Activated T-helper 1 cell treated with Interleukin-2 at 50 U/mL for 16 hours (primary cell): ENCODE results near the gene RLF.

Experiments
- DNase-seq: peaks from one replicate; pipeline ENCODE4 v3.0.0-alpha.2; 2020; ENCODE audit warnings: low read depth

The RLF gene

DNA sequence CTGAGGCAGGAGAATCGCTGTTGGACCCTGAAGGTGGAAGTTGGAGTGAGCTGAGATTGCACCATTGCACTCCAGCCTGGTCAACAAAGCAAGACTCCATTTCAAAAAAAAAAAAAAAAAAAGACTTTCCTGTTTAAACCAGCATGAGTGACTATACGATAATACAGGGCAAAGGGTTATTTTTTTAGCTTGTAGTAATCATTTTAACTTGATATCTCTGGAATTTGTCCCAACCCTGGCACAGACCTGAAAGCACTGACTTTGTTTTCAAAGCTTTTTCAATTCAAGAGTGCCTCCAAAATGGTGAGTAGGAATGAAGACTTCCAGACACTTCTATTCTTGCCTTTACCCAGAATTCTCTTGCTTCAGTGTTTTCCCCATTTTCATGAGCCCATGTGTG, 82.2 kb downstream of the RLF start:
- DNase-seq: no peak

DNA sequence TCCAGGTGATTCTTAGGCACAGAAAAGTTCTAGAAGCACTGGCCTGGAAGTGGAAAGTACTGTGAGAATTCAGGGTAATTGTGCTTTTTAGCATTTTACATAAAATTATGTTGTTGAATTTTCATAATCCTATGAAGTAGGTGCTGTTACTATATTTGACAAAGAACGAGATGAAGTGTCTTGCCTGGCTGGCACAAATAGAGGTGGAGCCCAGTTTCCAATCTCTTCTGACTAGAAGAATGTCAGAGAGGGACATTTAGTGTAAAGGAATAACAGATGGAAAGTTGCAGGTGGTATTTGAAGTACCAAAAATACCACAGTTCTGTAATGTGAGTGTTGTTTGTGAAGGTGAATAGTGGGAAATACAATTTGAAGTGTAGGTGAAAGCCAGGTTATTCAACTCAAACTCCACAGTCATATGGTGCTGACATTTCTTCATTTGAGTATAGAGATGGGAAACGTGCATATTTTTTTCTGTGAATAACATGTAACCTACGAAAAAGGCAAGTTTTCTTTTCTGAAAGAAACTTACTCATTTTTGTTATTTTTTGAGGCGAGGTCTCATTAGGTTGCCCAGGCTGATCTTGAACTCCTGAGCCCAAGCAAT, 83.1 kb downstream of the RLF start:
- no peak for DNase-seq

DNA sequence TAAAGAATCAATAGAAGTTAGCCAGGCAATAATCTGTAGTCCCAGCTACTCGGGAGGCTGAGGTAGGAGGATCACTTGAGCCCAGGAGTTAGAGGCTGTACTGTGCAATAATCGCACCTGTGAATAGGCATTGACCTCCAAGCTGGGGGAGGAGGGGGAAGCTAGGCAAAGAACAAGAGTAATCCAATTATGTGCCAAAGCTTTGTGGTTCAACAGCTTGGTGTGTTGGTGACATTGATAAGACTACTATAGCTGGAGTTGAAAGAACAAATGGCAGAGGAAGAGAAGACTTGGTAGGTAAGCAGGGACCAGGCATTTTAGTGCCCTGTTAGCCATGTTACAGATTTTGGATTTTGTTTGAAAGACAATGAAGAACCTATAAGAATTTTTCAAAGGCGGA, 84.5 kb downstream of the RLF start:
- no peak for DNase-seq

DNA sequence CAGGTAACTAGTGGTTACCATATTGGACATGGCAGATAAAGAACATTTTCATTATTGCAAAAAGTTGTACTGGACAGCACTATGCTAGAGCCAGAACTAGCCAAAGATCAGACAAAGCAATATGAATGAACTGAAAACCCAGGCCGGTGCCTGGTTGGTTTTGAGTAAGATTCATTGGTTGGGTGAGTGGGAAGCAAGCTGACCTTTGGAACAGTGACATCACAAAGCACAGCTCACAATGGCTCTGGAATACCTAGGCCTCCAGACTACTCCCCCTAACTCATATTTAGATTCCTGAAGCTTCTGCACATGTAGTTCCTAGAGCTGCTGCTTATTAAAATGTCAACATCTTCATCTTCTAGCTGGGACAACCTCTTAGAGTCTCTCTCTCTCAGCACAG, 86.5 kb downstream of the RLF start, which contains the start of gene TMCO2:
TMCO2 (plus strand) TSS at position 283 of the 400 bp plus-strand sequence; CDS start at position 340, 57 bp downstream.
- DNase-seq: no peak

DNA sequence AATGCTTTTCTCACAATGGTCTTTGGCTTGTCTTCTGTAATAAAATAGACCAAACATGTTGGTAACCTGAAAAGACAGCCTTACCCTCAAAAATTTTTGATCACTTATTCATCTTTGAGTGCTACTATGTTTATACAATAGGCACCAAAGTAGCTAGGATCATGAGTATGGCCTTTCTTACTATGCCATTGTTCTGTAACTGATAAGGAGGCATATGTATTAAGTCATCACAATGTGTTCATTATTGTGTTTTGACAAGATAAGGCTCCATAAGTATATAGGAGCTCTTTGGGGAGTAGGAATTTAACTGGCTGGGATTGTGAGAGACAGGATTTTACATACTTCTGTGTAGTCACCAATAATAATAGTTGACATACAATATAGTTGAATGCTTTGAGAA, 87.2 kb downstream of the RLF start:
- no peak for DNase-seq

DNA sequence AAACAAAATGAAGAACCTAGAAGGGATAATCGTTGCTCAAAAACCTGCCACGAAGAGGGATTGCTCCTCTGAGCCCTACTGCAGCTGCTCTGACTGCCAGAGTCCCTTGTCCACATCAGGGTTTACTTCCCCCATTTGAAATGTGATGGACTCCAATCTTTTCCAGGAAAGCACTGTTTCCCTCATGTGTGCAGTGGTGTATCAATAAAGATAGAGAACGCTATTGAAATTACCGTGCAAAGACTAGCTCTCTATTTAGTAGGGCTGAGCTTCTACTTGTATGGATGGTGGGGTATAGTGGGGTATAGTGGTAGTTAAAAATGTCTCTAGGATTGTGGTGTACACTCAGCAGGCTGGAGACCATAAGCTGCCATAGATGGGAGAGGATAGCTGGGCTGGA, 90.3 kb downstream of the RLF start:
- no peak for DNase-seq

DNA sequence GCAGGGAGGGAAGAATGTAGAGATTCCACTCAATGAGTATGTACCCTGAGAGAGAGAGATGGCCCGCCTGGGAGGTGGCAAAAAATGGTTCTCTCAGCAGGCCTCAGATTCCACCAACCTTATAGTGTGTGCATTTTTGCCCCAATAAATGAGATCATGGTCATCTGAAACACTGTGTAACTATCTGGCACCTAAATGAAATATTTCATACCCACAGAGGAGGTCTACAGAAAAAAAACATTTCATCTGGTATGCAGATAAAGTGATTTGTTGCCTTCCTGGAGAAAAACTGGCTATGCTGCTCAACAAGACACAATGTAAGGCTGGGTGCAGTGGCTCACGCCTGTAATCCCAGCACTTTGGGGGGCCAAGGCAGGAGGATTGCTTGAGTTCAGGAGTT, 91.4 kb downstream of the RLF start:
- DNase-seq: no peak

DNA sequence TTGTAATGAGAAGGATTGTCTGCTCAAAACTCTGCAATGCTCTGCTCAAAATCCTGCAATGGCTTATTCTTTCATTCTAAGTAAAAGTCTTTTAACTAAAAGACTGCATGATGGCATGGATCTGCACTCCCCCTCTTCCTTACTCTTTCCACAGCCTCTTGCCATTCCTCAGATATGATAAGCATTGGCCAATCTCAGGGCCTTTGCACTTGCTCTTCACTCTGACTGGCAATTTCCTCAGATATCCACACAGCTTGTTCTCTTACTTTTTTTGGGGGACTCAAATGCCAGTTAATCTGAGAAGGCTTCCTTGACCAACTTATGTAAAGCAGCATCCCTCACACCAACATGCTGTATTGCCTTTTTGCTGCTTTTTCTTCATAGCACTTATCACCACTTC, 94.0 kb downstream of the RLF start:
- DNase-seq: no peak

DNA sequence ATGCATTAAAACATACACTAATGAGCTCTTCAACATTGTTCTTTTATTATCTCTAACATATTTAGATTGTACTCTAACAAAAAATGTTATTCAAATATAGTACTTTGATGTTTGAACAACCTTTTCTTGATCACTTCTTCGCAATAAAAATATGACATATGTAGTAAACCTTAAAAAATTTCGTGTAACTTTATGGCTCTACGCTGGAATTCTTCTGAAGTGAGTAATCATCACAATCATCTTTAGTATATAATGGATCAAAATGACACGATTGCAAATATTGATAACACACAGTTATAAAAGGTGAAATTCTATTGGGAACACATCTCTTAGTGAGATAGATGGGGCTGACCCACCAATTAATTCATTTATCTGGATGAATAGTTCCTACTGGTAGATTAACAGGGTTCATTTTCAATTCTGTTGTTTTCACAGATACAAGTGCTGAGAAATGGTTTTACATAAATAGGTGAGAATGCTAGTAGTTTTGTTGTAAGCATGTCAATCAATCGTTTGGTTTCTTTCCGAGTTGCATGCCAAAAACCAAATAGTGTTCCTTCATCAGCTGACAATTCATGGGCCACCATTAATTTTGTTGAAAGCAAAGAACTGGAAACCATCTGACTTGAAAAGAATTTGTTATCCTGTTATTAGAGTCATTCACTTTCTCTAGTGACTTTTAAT, 95.4 kb downstream of the RLF start:
- DNase-seq: no peak

DNA sequence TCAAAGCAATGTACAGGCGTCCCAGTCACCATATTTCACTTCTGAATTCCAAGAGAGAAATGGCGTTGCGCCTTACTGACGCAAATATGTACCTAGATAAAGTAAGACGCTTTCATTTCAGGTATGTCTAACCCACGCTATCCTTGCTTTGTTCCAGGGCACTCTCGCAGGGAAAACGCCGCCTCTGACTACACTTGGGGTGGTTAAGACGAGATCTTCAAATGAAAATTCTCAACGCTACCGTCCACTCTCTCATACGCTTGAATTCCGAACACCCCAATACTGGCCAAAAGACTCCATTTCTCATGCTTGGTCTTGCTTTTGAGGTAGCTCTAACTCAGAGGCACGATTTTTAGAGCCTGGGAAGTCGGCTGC, 96.1 kb downstream of the RLF start:
- DNase-seq: no peak

DNA sequence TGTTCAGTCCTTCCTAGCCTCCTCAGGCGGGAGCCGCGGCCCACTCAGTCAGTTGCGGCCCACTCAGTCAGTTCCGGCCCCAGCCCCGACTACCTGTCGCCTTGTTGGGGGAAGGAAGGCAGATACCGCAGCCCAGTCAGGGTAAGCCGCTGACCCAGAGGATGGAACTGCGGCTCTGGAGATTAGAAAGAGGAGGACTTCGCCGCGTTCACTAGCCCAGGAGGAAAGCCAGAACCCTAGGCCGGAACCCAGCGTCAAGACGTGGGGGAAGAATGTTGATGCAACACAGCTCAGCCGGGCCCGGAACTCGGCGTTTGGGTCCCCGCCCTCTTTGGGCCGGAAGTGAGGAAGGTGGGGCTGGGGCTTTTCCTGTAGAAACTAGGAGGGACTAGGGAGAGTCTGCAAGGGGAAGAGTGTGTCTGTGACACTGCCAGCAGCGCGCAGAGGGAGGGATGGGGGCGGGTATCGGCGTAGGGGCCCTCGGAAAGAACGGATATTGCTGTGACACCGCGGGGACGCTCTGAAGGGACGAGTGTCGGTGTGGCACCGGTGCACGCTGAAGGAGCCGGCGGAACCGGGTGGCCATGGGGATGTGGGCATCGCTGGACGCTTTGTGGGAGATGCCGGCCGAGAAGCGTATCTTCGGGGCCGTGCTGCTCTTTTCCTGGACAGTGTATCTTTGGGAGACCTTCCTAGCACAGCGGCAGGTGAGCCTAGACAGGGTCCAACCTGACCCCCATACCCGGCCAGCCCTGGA, 96.7 kb downstream of the RLF start, which contains the start of gene ZMPSTE24:
ZMPSTE24 (plus strand) TSS at position 549 of the 757 bp plus-strand sequence; CDS start at position 585, 36 bp downstream.
- peak; percentile 92 for DNase-seq

DNA sequence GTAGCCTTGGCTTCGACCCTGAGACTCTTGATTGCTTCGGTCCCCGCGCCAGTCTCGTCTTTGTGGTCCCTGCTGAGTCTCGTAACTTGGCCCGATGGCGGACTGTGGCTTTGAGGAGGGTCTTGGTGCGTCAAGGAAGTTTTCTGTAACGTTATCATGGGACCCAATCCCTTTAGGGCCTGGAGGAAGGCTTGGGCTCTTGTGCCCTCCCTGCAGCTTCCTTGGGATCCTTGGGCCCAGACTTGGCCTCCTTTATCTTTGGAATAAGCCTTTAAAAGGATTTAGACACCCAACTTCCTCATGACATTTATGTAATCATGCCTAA, 97.2 kb downstream of the RLF start:
- DNase-seq: no peak

DNA sequence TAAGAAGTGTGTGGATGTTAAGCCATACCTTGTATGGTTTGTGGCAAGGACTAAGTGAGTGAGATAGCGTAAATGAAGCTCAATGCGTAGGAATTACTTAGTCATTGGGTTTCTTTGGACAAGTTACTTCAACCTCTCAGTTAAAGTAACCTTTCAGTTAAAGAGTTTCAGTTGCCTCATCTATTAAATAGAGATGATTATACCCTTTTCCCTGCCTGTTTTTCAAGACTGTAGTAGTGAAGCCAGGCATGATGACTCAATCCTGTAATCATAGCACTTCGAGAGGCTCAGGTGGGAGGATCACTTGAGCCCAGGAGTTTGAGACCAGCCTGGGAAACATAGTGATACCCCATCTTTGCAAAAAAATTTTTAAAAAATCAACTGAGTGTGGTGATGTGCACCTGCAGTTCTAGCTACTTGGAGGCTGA, 103.2 kb downstream of the RLF start:
- DNase-seq: no peak

DNA sequence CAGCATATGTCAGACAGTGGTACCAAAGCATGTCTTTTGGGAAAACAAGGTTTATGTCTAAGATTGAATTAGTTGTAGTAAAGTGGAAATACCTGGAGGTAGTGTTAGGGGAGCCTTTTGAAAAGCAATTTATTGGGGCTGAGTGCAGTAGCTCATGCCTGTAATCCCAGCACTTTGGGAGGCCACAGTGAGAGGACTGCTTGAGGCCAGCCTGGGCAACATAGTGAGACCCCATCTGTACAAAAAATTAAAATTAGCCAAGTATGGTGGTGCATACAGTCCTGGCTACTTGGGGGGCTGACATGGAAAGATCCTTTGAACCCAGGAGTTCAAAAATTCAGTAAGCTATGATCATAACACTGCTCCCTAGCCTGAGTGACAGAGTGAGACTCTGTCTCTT, 104.1 kb downstream of the RLF start:
- DNase-seq: no peak

DNA sequence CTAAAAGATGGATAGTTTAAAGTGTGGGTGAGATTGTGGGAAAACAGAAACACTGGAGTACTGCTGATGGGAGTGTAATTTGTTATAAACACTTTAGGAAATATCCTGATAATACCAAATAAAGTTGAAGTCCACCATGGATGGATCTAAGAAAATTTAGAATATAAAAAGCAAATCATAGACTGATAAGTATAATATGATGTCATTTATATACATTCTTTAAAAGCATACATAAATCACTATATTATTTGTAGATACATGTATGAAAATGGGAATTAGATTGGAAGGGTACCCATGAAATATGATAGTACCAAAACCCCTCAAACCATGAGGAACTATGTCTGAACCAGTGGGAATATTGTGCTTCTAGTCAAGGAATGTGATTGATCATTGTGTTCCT, 104.7 kb downstream of the RLF start:
- no peak for DNase-seq

DNA sequence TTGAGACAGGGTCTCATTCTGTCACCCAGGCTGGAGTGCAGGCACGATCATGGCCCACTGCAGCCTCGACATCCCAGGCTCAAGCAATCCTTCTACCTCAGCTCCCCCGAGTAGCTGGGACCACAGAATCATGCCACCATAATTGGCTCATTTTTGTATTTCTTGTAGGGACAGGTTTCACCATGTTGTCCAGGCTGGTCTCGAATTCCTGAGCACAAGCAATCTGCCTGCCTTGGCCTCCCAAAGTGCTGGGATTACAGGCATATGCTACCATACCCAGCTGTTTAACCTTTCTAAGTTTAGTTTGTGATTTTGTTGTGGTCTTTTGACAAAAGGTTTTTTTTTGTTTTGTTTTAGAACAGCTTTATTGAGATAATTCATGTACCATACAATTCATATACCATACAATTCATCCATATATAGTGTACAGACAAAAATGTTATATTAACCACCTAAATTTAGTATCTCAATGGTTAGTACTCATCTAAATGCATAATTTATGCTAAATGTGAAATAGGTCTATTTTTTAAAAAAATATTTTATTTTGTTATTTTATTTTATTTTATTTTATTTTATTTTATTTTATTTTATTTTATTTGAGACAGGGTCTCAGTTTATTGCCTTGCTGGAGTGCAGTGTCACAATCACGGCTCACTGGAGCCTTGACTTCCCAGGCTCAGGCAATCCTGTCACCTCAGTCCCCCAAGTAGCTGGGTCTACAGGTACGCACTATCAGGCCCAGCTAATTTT, 105.8 kb downstream of the RLF start:
- no peak for DNase-seq

DNA sequence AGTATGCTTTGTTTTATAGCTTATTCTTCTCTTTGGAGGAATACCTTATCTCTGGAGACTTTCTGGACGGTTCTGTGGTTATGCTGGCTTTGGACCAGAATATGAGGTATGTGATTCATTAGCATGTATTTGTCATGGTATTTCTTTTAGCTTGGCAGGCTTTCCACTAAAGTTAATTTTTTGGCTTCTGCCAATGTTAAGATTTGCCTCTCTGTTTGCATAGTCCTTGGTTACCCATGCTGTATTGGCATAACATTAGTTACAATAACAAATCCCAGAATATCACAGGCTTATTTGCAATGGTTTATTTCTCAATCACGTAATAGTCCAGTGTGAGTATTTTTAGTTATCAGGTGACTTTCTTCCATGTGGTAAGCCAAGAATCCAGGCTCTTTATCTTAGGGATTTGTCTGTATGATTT, 106.6 kb downstream of the RLF start:
- DNase-seq: no peak

DNA sequence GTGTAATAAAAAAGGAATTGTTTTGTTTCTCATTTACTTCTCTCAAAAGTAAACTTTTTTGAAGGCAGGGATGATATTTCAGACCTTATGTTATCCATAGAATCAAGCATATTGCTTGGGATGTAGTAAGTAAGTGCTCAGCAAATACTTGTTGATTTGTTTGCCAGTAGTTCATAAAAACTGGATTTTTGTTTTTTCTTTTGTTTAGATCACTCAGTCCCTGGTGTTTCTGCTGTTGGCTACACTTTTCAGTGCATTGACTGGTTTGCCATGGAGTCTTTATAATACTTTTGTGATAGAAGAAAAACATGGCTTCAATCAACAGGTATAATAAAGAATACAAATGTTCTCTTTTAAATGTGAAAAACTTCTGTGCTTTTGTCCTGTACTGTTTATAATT, 107.0 kb downstream of the RLF start:
- DNase-seq: no peak

DNA sequence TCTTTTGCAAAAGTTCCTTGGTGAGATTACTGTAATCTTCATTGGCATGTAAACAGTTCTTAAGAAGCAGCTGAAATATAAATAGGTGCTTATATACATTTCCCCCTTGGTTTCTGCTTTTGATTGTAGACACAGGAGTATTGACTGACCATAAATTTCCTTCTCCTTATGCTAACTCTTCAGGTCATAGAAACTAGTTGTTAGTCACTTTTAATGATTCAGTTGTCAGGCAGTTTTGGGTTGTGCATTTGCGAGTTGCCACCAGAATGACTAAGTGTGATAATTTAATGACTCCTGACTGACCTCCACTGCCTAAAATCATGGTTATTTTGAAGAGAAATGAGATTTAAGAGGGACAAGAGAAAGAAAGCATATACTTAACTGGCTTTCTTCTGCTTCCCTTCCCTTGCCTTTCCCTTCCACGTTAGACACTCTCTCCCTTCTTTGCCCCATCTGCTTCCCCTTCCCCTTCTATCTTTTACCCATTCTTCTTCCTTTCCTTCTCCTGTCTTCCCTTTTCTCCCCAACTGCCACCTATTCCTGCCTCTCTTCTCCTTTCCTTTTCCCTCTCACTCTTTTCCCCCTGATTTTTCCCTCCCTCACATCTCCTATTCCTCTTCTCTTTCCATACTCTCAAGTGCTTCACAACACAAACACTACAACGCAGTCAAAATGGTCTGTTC, 109.1 kb downstream of the RLF start:
- no peak for DNase-seq

DNA sequence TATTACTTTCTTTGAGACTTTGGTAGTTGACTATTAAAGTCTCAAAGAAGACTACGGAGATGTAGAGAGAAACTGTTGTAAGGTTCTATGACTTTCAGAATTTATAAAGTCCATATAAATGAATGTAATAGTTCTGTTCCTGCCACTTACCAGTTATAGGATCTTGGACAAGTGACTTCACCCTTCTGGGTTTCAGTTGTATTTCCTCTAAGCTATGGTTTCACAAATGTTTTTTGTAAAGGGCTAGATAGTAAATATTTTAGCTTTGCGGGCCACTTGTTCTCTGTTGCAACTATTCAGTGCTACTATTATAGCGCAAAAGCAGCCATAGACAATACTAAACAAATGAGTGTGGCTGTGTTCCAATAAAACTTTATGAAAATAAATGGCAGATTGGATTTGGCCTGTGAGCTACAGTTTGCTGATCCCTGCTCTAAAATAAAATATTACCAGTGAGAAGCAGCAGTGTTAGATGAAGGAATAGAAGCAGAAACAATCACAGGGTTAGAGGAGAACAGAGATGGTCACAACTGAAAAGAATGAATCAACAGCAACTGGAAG, 111.5 kb downstream of the RLF start:
- DNase-seq: no peak

DNA sequence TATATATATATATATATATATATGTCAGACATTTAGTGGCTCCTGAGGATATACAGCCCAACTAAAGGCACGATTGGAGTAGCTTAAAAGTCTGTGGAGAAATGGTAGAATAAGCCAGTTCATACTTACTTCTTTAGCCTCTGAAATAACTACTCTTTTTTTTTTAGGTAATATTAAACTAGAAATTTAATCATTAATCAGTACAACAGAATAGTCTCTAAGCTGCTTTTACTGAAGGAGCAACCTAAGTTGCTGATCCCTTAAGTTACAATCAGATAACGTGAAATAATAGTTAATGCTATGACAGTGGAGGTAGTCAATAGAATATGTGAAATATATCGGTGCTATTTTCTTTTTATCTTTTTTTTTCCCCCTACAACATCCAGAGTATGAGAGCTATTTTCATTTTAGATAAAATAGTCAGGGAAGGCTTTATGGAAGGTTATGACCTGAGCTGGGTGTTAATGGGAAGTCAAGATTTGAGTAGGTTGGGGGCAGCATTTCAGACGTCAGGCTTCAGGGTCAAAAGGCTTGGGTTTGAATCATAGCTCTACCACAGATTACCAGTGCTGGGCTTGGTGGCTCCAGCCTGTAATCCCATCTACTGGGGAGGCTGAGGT, 112.5 kb downstream of the RLF start:
- DNase-seq: no peak
